Measurements from ENCODE around the gene SLC6A19. TPM values are rescaled to one million over a fixed set of nuclear protein-coding genes. Genes with fewer than 3 reads are reported as not detected.
A peak's percentile ranks its signal among the peaks of the same experiment; 100 is the strongest.

The SLC6A19 gene
- total and polyA plus RNA-seq, 2 donors (not counting 1 experiment from before 2014, with no cell fraction given) = not detected

DNA sequence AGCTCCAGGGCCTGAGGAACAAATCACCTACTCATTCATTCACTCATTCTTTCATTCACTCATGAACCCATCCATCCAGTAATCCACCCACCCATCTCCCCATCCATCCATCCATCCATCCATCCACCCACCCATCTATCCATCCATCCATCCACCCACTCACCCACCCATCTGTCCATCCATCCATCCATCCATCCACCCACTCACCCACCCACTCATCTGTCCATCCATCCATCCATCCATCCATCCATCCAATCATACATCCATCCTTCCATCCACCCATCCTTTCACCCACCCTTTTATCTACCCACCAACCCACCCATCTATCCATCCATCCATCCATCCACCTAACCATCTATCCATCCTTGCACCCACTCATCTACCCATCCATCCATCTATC, 35.5 kb upstream of the SLC6A19 start:
- ChIA-PET CTCF (interaction anchor here (1.0 kb wide), 1 partner anchor 14 kb away, joined by 4 read pairs; no protein-coding TSS in a partner anchor), POLR2A (no interaction called here)
- Histone ChIP-seq H2AFZ (ENCODE audit: insufficient read depth, low read depth, low read length, poor library complexity, severe bottlenecking) (no peak overlapping the region), H3K36me3 (replicated peaks in 1 of 2; ENCODE audit: control extremely low read depth in 1 of 2, control insufficient read depth in 1 of 2, extremely low read depth in 1 of 2, insufficient read depth in 2 of 2, low read length in 1 of 2) (no peaks in the 10 kb centered on the region), H3K27me3 (replicated peaks in 1 of 4; ENCODE audit: control extremely low read depth in 1 of 4, control insufficient read depth in 3 of 4, insufficient read depth in 4 of 4, low read length in 3 of 4) (peaks cover 0 to 3% (median 0%) of the 10 kb centered on the region in 4 experiments), H3K9me3 (ENCODE audit: control extremely low read depth in 1 of 3, control insufficient read depth in 2 of 3, insufficient read depth in 1 of 3, low read length in 2 of 3) (no peaks in the 10 kb centered on the region), H3K4me3 (ENCODE audit: control extremely low read depth in 1 of 5, extremely low read depth in 1 of 5, insufficient read depth in 1 of 5, low read depth in 2 of 5, low read length in 4 of 5) (no peak overlapping the region), H4K20me1 (ENCODE audit: control insufficient read depth, insufficient read depth, low read length, poor library complexity, severe bottlenecking) (no peaks in the 10 kb centered on the region), H3K27ac (ENCODE audit: low read length in 2 of 2) (no peak overlapping the region), H3K4me1 (ENCODE audit: control insufficient read depth in 2 of 2, insufficient read depth in 2 of 2, low read length in 2 of 2) (peaks cover 14 to 21% of the 10 kb centered on the region in 2 donors), H3K79me2 (ENCODE audit: control insufficient read depth, insufficient read depth, low read length) (no peaks in the 10 kb centered on the region), H3K4me2 (replicated peaks; ENCODE audit: low read depth, low read length, poor library complexity, severe bottlenecking) (no peak overlapping the region), H3K9ac (ENCODE audit: low read length) (no peak overlapping the region)
- TF ChIP-seq CTCF (IDR thresholded peaks at IDR 0.05) (no peak), EZH2 (IDR thresholded peaks at IDR 0.05; ENCODE audit: borderline replicate concordance, insufficient read depth, low read depth, low read length, poor library complexity, severe bottlenecking) (no peak)
- peaks cover 18% of the 10 kb centered on the region for H3K4me1 Mint-ChIP-seq
- ATAC-seq (ENCODE audit: low read depth) (no peak), DNase-seq (no peak)
- H3K27ac Mint-ChIP-seq = no peak overlapping the region
- peaks cover 10% of the 10 kb centered on the region for H3K27me3 Mint-ChIP-seq
- intact Hi-C loops (cut with micrococcal nuclease) = no loop called here
- H3K9me3 Mint-ChIP-seq (ENCODE audit: insufficient read depth) = no peaks in the 10 kb centered on the region
- no peak overlapping the region for H3K4me3 Mint-ChIP-seq

DNA sequence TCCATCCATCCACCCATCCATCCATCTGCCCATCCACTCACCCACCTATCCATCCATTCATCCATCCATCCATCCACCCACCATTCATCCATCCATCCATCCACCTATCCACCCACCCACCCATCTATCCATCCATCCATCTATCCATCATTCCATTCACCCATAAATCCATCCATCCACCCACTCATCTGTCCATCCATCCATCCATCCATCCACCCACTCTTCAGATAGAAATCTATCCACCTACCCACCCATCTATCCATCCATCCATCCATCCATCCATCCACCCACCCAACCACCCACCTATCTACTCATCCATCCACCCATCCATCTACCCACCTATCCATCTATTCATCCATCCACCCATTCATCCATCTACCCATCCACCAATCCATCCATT, 35.0 kb upstream of the SLC6A19 start:
- H3K4me3 ChIP-seq (ENCODE audit: control extremely low read depth in 1 of 5, extremely low read depth in 1 of 5, insufficient read depth in 1 of 5, low read depth in 2 of 5, low read length in 4 of 5) = no peak overlapping the region
- Mint-ChIP-seq H3K4me3 (no peak overlapping the region), H3K4me1 (peaks cover 18% of the 10 kb centered on the region), H3K27me3 (peaks cover 10% of the 10 kb centered on the region), H3K27ac (peak overlapping the region; percentile 1), H3K9me3 (ENCODE audit: insufficient read depth) (no peaks in the 10 kb centered on the region)
- H3K9ac ChIP-seq (ENCODE audit: low read length) = no peak overlapping the region
- peaks cover 0 to 3% (median 0%) of the 10 kb centered on the region in 4 experiments for H3K27me3 ChIP-seq (replicated peaks in 1 of 4; ENCODE audit: control extremely low read depth in 1 of 4, control insufficient read depth in 3 of 4, insufficient read depth in 4 of 4, low read length in 3 of 4)
- no peaks in the 10 kb centered on the region for H3K9me3 ChIP-seq (ENCODE audit: control extremely low read depth in 1 of 3, control insufficient read depth in 2 of 3, insufficient read depth in 1 of 3, low read length in 2 of 3)
- no peak overlapping the region for H2AFZ ChIP-seq (ENCODE audit: insufficient read depth, low read depth, low read length, poor library complexity, severe bottlenecking)
- CTCF ChIA-PET = no interaction called here
- ATAC-seq (ENCODE audit: low read depth) = no peak
- peaks cover 14 to 21% of the 10 kb centered on the region in 2 donors for H3K4me1 ChIP-seq (ENCODE audit: control insufficient read depth in 2 of 2, insufficient read depth in 2 of 2, low read length in 2 of 2)
- no peak overlapping the region for H3K27ac ChIP-seq (ENCODE audit: low read length in 2 of 2)
- POLR2A ChIA-PET = no interaction called here
- DNase-seq = no peak
- no peaks in the 10 kb centered on the region for H4K20me1 ChIP-seq (ENCODE audit: control insufficient read depth, insufficient read depth, low read length, poor library complexity, severe bottlenecking)
- no peaks in the 10 kb centered on the region for H3K36me3 ChIP-seq (replicated peaks in 1 of 2; ENCODE audit: control extremely low read depth in 1 of 2, control insufficient read depth in 1 of 2, extremely low read depth in 1 of 2, insufficient read depth in 2 of 2, low read length in 1 of 2)
- no peaks in the 10 kb centered on the region for H3K79me2 ChIP-seq (ENCODE audit: control insufficient read depth, insufficient read depth, low read length)
- TF ChIP-seq CTCF (IDR thresholded peaks at IDR 0.05) (no peak), EZH2 (IDR thresholded peaks at IDR 0.05; ENCODE audit: borderline replicate concordance, insufficient read depth, low read depth, low read length, poor library complexity, severe bottlenecking) (no peak)
- intact Hi-C loops (cut with micrococcal nuclease) = no loop called here
- H3K4me2 ChIP-seq (replicated peaks; ENCODE audit: low read depth, low read length, poor library complexity, severe bottlenecking) = no peak overlapping the region

Data from B cell (primary cell).